Measurements from ENCODE around the gene ELK3. TPM values are rescaled to one million over a fixed set of nuclear protein-coding genes. Genes with fewer than 3 reads are reported as not detected.

Gene ELK3
- total and polyA plus RNA-seq, 2 of the 8 experiments (the other 6 are each of a cell fraction or from before 2014, with no cell fraction given): 3.5 to 14.3 TPM

DNA sequence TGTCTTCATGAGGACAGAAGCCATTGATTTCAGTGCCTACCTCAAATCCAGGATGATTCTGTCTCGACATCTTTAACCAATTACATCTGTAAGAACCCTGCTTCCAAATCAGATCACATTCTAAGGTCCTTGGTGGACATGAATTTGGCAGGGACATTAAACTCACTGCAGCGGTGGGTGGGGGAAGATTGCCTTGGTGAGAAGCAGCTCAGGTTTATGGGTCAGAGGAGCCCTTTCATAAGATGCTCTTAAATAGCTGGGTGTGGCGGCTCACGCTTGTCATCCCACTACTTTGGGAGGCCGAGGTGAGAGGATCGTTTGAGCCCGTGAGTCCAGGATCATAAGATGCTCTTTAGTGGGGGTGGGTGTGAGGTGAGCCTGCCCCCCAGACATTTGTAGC is 42.9 kb downstream of the ELK3 start:
- H2BK5ac ChIP-seq (ENCODE audit: low read depth, low read length): no peak overlapping the region
- no peak overlapping the region for H2BK120ac ChIP-seq (replicated peaks; ENCODE audit: low read depth, low read length)
- H3K79me1 ChIP-seq (ENCODE audit: low read depth, low read length): no peaks in the 10 kb centered on the region
- no peak overlapping the region for H3K4ac ChIP-seq (replicated peaks; ENCODE audit: insufficient read length, low read depth, low read length)
- no peak for FAIRE-seq
- peaks cover 0 to 2% (median 0%) of the 10 kb centered on the region in 4 experiments; a peak in 2 of 7 replicates for H3K4me1 ChIP-seq (replicated peaks in 1 of 4; ENCODE audit: control insufficient read depth in 3 of 4, insufficient read depth in 4 of 4, low read length in 3 of 4)
- CTCF ChIA-PET (ENCODE audit: partially characterized antibody): no interaction called here
- no peaks in the 10 kb centered on the region for H3K9me3 ChIP-seq (ENCODE audit: insufficient read depth in 2 of 2, low read depth in 1 of 2, low read length in 1 of 2)
- no peak overlapping the region for H3K9ac ChIP-seq (replicated peaks in 1 of 4; ENCODE audit: extremely low read depth in 1 of 4, low read depth in 3 of 4, low read length in 3 of 4)
- H3K23ac ChIP-seq (ENCODE audit: insufficient read length): no peak overlapping the region
- no peak overlapping the region for H3K56ac ChIP-seq (replicated peaks; ENCODE audit: insufficient read length, low read depth, low read length)
- no peak overlapping the region for H3K18ac ChIP-seq (ENCODE audit: extremely low read depth, low read length)
- H3K27me3 ChIP-seq (replicated peaks in 1 of 4; ENCODE audit: control insufficient read depth in 3 of 4, extremely low read depth in 1 of 4, insufficient read depth in 3 of 4, low read length in 3 of 4): no peaks in the 10 kb centered on the region
- H3K4me3 ChIP-seq (ENCODE audit: extremely low read depth in 1 of 4, insufficient read depth in 2 of 4, low read depth in 3 of 4, low read length in 4 of 4): no peak overlapping the region
- no peak overlapping the region for H2AFZ ChIP-seq (ENCODE audit: low read length)
- DNase-seq (ENCODE audit: low read depth in 1 of 2, low spot score in 2 of 2): no peak
- no peaks in the 10 kb centered on the region for H4K20me1 ChIP-seq (replicated peaks in 1 of 2; ENCODE audit: control insufficient read depth in 1 of 2, insufficient read depth in 2 of 2, low read length in 2 of 2)
- H3K36me3 ChIP-seq (ENCODE audit: control insufficient read depth in 2 of 4, insufficient read depth in 4 of 4, low read length in 3 of 4): no peaks in the 10 kb centered on the region
- no peak overlapping the region for H4K91ac ChIP-seq (replicated peaks; ENCODE audit: insufficient read length, low read length)
- H3K23me2 ChIP-seq (ENCODE audit: low read depth, low read length): no peaks in the 10 kb centered on the region
- no peak overlapping the region for H2BK15ac ChIP-seq (ENCODE audit: low read length)
- no peak overlapping the region for H4K8ac ChIP-seq (ENCODE audit: extremely low read depth, insufficient read depth, low read length)
- H3K4me2 ChIP-seq (ENCODE audit: insufficient read depth in 1 of 2, low read depth in 2 of 2, low read length in 2 of 2): no peak overlapping the region
- H3K14ac ChIP-seq (ENCODE audit: insufficient read length): no peak overlapping the region
- no peaks in the 10 kb centered on the region for H3K79me2 ChIP-seq (ENCODE audit: control insufficient read depth in 1 of 2, insufficient read depth in 2 of 2, low read length in 2 of 2)
- no peak overlapping the region for H2AK5ac ChIP-seq (ENCODE audit: low read depth, low read length)
- POLR2A ChIA-PET (ENCODE audit: partially characterized antibody): interaction anchor here (1.0 kb wide), 1 partner anchor 12 kb away, joined by 3 read pairs; no protein-coding TSS in a partner anchor
- H3K27ac ChIP-seq (ENCODE audit: low read depth, low read length): no peak overlapping the region
- H2BK12ac ChIP-seq (ENCODE audit: low read depth, low read length): no peak overlapping the region
- TF ChIP-seq CHD2 (IDR thresholded peaks at IDR 0.05; ENCODE audit: low read length): no peak
- TF ChIP-seq GTF2F1 (IDR thresholded peaks at IDR 0.05; ENCODE audit: borderline replicate concordance, low read depth, low read length): no peak
- no peak for TF ChIP-seq CHD1 (IDR thresholded peaks at IDR 0.05; ENCODE audit: low read depth, low read length)
- no peak for TF ChIP-seq SUZ12 (IDR thresholded peaks at IDR 0.05; ENCODE audit: low read length)
- no peak for TF ChIP-seq GABPA (IDR thresholded peaks at IDR 0.05; ENCODE audit: borderline replicate concordance, insufficient read depth, low read length)
- no peak for TF ChIP-seq CEBPB (IDR thresholded peaks at IDR 0.05; ENCODE audit: low read depth, low read length)
- no peak for TF ChIP-seq CREB1 (IDR thresholded peaks at IDR 0.05)
- no peak for TF ChIP-seq EZH2 (IDR thresholded peaks at IDR 0.05; ENCODE audit: low read depth, low read length, severe bottlenecking)
- TF ChIP-seq PHF8 (conservative IDR thresholded peaks at IDR 0.05; ENCODE audit: low read depth, low read length): no peak
- TF ChIP-seq KDM1A (IDR thresholded peaks at IDR 0.05; ENCODE audit: borderline replicate concordance, low read length): no peak
- TF ChIP-seq SP4 (IDR thresholded peaks at IDR 0.05; ENCODE audit: low read length): no peak
- TF ChIP-seq HDAC2 (IDR thresholded peaks at IDR 0.05; ENCODE audit: borderline replicate concordance in 1 of 2, low read depth in 2 of 2, low read length in 2 of 2): no peak
- no peak for TF ChIP-seq POLR2AphosphoS5 (IDR thresholded peaks at IDR 0.05; ENCODE audit: low read depth, low read length)
- H4K5ac ChIP-seq (ENCODE audit: insufficient read length, low read depth, low read length): no peak overlapping the region
- WGBS, 2 experiments (ENCODE audit: extremely low coverage in 1 of 2, insufficient coverage in 1 of 2, insufficient read length in 1 of 2, insufficient replicate concordance in 2 of 2, low coverage in 1 of 2, low lambda C conversion rate in 2 of 2, missing lambda C conversion rate in 1 of 2): 96% methylated on average over 7 of the region's 7 CpGs; no CpG with 5 or more reads in 1 of the 2 experiments
- no peak overlapping the region for H2BK20ac ChIP-seq (ENCODE audit: low read length)
